Stimulated activated CD4-positive, alpha-beta T cell treated with anti-CD3 and anti-CD28 coated beads, TNF-alpha, amount 100 ng/mL, for 48 hours (primary cell): ENCODE measurements around the gene C6orf89.
"Not testable (repeated sequence)": the region's sequence is repeated elsewhere in the genome, so short reads cannot be mapped to it uniquely, and the experiment has no call there.

Experiments
- DNase-seq, 3 donors: peaks; one replicate each; pipeline ENCODE4 v3.0.0-alpha.2; 2020; ENCODE audit warnings: low read depth in 3 of 3

C6orf89 gene

DNA sequence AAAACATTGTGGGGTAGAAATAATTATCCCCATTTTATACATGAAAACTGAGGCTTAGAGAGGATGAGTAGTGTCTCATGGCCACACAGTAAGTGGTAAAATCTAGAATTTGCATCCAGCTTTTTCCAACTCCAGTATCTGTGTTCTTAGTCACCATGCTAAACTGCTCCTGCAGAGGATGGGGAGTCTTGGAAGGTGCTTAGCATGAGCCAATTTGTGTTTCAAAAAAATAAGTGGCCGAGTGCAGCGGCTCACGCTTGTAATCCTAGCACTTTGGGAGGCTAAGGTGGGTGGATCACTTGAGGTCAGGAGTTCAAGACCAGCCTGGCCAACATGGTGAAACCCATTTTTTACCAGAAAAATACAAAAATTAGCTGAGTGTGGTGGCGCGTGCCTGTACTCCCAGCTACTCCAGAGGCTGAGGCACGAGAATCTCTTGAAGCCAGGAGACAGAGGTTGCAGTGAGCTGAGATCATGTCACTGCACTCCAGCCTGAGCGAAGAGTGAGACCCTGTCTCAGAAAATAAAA is 2.4 kb downstream of the C6orf89 start:
- no peak for DNase-seq

- no peak for DNase-seq
These were observed 3.1 kb downstream of the C6orf89 start for GRCh38 chr6:36888654-36889481.

DNA sequence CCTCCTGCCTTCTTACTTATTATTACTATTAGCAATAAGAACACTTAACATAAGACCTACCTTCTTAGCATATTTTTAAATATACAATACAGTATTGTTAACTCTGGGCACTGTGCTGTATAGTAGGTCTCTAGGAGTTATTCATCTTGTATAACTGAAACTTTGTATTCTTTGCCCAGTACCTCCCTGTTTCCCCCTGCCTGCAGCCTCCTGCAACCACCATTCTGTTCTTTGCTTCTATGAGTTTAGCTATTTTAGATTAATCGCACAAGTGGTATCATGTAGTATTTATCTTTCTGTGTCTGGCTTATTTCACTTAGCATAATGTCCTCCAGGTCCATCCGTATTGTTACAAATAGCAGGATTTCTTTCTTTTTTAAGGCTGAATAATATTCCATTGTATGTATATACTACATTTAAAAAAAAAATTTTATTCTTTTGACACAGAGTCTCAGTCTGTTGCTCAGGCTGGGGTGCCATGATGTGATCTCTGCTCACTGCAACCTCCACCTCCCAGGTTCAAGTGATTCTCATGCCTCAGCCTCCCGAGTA is 4.4 kb downstream of the C6orf89 start:
- DNase-seq, result no peak

DNA sequence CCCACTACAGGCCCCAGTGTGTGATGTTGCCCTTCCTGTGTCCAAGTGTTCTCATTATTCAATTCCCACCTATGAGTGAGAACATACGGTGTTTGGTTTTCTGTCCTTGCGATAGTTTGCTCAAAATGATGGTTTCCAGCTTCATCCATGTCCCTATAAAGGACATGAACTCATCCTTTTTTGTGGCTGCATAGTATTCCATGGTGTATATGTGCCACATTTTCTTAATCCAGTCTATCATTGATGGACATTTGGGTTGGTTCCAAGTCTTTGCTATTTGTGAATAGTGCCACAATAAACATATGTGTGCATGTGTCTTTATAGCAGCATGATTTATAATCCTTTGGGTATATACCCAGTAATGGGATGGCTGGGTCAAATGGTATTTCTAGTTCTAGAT is 5.4 kb downstream of the C6orf89 start:
- not testable (repeated sequence) for DNase-seq

- DNase-seq, result no peak
These were observed 8.5 kb downstream of the C6orf89 start for GRCh38 chr6:36893976-36894932.

DNA sequence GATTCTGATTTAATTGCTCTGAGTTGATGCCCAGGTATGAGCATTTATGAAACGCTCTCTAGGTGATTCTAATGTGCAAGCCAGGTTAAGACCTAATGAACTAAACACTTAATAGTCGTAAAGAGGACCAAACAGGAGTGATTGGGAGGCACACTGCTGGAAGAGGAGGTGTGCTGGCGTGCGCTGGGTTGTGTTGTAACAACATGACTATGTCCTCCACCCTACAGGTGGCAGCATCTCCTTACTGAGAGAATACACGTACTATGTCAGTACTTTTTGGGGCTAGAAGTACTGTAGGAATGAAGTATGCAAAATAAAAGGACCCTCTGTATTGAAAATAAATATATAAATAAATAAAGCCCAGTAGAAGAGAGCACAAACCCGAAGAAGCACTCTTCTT is 11.9 kb downstream of the C6orf89 start:
- DNase-seq, result no peak

- DNase-seq, result no peak
These were observed 18.4 kb downstream of the C6orf89 start for GRCh38 chr6:36904114-36904513.

DNA sequence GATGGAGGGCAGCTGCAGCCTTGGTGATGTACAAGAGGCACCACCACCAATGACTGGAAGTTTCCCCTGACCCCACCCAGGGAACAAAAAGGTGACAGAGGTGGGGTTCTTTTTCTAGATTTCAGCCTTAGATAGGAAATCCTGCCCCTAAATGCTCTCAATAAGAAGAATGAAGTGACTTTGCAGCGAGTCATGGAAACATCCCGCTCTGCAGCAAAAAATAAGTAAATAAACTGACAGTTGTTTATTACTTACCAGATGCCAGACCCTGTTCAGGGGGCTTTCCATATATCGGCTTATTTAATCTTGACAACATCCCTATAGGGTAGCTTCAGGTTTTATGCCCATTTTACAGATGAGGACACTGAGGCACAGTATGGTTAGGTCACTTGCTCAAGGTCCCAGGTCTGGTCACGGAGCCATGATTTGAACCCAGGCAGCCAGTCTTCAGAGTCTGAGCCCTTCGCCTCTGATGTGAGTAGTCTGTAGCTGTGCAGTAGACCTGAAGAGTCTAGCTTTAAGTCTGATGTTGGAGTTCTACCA is 19.2 kb downstream of the C6orf89 start:
- no peak for DNase-seq

GRCh38 chr6:36906539-36907325 is 21.0 kb downstream of the C6orf89 start:
- DNase-seq, result no peak

DNA sequence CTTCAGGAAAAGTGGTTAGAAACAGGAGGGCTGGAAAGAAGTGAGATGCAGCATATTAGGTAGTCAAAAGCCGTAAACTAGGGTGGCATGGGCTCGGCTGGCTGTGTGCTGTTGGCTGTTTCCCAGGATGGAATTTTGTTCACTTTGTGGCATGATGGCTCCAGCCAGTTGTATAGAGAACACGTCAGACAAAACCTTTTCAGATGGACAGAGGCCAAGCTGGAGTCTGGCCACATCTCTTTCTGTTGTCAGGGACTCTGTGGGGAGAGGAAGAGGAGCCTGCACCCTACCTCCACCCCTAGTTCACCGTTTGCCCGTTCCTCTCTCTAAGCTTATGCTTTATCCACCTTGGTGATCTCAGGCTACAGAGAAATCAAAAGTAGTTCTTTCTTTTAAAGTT is 22.0 kb downstream of the C6orf89 start:
- no peak for DNase-seq

GRCh38 chr6:36908747-36909146 is 23.0 kb downstream of the C6orf89 start:
- DNase-seq, result no peak

DNA sequence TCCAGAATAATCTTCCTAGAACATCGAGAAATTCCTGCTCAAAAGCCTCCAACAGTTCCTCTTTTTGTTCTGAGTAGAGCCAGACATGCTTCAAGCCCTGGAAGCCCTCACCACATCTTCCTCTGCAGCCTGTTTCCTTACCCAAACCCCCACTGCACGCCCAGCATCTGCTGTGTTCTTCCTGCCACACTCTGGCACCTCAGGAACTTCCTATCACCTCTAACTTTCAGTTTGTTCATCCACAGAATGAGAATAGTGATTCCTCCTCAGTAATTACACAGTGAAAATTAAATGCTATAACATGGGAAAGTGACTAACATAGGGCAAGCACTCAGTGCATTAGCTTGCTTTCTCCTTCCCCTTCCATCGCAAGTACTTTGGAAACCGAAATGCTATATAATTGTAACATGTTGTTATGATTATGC is 26.3 kb downstream of the C6orf89 start:
- DNase-seq, result peak; percentile 13 to 43 (median 21)

DNA sequence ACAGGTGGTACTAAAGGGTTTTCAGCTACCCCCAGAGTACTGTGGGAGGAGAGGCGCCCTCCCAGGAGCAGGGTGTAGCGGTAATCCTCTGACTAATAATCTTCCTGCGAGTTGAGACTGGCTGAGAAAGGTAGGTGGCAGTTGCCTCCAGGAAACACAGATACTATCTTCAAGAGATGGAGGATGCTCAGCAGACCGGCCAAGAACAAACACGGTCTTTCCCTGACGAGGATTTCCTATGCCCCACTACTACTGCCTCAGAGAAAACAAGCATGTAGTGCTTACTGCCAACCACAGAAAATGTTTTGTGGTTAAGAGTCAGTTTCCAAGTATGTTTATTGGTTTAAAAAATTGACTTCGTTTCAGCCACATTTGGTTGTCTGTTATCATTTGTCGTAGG is 26.8 kb downstream of the C6orf89 start:
- peak; percentile 26 to 63 (median 41) for DNase-seq

DNA sequence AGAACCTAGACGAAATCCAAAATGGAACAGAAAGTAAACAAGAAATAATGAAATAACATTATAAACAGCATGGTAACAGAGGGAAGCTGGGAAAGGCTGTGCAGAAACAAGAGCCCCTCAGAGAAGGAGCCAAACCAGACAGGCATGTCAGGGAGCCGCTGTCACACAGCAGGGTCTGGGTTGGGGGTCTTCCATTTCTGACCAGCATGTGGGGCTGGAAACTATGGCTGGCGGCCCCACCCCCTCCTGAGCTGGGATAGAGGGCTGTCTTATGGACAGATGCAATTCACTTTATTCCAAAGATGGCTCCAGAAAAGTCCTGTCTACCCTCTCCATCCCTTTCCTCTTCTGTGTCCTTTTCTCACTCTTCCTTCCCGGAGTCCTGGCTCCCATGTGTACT is 27.3 kb downstream of the C6orf89 start:
- DNase-seq, result no peak

DNA sequence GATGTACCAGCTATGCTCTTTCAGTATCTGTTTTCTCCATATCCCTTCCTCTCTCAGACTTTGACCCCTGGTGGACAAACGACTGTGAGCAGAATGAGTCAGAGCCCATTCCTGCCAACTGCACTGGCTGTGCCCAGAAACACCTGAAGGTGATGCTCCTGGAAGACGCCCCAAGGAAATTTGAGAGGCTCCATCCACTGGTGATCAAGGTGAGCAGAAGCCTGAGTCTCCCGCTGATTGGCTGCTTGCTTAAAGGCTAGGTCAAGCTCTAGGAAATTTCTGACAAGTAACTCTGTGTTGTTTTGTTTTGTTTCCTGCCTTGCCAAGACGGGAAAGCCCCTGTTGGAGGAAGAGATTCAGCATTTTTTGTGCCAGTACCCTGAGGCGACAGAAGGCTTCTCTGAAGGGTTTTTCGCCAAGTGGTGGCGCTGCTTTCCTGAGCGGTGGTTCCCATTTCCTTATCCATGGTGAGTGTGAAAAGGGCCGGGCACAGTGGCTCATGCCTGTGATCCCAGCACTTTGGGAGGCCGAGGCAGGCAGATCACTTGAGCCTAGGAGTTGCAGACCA is 28.6 kb downstream of the C6orf89 start:
- no peak for DNase-seq

DNA sequence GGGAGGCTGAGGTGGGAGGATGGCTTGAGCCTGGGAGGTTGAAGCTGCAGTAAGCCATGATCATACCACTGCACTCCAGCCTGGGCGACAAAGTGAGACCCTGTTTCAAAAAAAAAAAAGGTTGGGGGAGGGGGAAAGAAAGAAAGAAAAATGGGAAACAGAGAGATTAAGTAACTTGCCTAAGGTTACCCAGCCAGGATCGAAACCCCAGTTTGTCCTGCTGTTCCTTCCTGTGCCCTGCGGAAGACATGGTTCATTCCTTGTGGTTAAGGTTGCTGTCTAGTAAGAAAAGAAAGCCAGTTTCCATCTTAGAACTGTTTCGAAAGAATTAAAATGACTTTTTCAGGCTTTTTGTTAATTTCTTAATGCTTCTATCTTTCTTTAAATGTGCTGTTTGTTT is 29.8 kb downstream of the C6orf89 start:
- DNase-seq, result no peak

DNA sequence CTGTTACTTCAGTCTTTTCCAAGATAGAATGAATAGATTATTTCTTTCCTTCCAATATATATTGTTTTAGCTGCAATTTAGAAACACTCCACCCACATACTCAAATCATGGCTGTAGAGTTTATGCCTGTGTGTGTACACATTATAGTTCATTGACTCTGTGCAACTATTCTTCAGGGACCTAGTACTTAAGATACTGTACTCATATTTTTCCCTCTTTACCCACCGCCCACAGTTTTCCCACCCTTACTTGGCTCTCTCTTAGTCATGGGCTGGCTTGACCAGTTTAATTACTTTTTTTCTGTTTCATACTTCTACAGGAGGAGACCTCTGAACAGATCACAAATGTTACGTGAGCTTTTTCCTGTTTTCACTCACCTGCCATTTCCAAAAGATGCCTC is 30.4 kb downstream of the C6orf89 start:
- no peak for DNase-seq

- DNase-seq, result no peak
These were observed 31.9 kb downstream of the C6orf89 start for GRCh38 chr6:36917541-36918193.

GRCh38 chr6:36920049-36920448 is 34.3 kb downstream of the C6orf89 start:
- DNase-seq, result no peak

DNA sequence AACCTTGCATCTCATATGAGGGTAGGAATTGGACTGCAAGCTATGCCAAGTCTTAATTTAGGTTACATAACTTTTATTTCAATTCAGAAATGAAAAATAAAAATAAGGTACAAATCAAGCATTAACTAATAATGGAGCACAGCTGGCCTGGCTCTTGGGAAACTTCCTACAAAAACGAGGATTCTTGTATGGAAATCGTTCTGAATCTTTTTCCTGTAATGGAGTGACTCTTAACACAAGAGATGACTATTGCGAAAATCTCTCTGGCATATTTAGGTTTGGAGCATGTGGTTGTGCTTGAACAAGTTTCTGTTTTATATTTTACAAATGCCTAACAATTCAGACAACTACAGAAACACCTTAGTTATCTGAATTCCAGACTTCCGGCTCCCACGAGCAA is 34.8 kb downstream of the C6orf89 start:
- DNase-seq, result no peak
